Raji (cell line): Measurements from ENCODE around the gene EFCAB6.

Experiments
- POLR2A ChIP-seq: IDR thresholded peaks from 2 replicates; pipeline ENCODE4 v1.6.1; 2011; ENCODE audit warnings: low read depth, low read length, control low read depth; ENCODE audit not compliant: insufficient read depth

Gene EFCAB6

GRCh38 chr22:43851058-43851978 is 39.2 kb upstream of the EFCAB6 start:
- TF ChIP-seq POLR2A = no peak

DNA sequence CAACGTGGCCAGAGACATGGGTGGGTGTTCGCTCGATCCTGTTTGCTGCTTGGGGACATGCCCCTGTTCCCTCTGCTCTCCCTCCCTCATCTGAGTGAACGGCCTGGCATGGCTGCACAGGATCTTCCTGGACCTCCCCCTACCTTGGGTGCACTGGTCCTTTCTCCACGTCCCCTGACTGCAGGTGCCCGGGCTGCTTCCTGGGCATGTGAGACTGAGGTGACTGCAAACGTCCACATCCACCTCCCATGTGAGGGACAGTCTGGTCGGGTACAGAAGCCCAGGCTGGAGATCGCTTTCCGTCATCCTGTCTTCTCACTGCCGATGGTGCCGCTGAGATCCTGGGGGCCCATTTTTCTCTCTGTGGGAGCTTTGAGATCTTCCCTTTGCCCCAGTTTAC is 38.4 kb upstream of the EFCAB6 start:
- no peak for TF ChIP-seq POLR2A

DNA sequence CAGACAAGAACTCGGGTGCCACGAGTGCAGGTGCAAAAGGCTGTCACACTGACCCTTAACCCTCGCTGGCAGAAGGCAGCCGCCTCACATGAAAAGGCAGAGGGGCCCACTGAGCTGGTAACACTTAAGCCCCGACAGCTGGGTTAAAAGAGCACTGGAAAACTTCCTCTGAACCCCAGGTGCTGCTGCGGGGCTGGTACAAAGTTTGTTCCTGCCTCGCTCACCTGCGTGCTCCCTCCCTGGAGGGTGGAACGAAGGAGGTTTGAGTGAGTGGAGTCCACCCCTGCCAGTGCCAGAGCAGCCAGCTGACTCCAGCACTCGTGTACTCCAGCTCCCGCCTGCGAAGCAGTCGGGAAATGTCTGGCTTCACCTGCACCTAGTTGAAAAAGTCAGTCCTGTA is 37.6 kb upstream of the EFCAB6 start:
- no peak for TF ChIP-seq POLR2A

GRCh38 chr22:43848366-43849171 is 36.5 kb upstream of the EFCAB6 start:
- TF ChIP-seq POLR2A = no peak

DNA sequence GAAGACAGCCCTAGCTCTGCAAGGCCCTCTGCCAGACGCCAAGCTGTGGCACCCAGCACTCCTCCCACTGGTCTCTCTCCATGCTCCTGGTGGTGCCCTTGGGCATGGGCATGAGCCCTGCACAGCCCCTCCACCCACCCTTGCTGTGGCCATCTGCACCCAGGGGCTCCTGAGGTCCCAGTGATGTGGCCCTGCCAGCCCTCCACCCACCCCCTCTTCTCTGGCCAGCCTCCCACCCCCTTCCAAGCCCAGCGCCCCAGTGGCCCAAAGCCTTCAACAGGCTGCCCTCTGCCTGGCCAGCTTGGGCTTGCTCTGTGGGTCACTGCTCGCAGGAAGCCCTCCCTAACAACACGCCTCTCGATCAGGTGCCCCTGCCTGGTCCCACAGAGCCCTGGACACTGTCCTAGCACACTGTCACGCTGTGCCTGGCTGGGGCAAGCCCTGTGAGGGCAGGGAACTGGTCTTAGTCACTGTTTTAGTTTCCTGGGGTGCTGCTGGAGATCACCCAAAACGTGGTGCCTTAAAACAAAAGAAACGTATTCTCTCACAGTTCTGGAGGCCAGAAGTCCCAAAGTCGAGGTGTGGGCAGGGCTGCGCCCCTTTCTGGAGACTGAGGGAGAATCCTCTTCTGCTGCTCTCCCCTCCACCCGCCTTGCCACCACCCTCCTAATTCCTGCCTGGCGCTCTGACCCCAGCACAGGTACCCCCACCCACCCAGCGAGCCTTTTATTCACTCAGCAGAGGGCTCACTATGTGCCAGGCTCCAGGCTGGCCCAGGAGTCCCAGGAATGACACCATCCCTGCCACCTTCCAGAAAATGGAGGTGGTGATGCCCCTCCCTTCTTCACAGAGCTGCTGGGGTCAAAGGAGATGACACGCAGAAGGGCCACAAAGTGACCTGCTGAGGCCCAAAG is 35.5 kb upstream of the EFCAB6 start:
- no peak for TF ChIP-seq POLR2A

DNA sequence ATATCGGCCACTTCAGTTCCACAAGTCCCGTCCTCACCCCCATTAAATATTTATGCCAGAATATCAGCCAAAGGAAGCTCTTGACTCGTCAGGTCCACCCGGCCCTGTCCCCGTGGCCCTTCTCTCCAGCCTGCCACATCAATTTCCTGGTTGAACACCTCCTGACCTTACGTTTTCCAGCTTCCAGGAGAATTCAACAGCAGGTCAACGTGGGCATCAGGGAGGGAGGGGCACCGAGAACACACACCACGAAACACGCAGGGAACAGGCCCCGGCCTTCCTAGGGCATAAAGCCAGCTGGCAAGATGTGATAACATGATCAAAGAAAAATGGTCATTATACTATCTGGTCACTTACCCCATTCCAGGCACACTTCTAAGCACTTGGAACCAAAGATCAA is 34.9 kb upstream of the EFCAB6 start:
- no peak for TF ChIP-seq POLR2A

DNA sequence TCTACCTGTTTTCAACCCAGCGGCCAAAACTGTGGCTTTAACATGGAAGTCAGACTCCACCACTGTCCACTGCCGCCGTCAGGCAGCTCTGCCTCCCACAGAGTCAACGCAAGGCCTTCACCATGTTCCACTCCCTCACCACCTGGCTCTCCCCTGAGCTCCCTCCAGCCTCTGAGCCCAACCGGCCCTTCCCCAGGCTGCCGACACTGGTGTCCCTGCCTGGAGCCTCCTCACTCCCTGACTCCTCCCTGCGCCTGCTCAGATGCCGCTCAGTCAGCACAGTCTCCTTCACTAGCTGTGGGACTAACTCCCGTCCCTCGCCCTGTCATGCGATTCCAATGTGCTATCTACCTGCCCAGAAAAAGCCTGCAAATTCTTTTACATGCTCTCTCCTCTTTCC is 33.9 kb upstream of the EFCAB6 start:
- TF ChIP-seq POLR2A = no peak

- TF ChIP-seq POLR2A = no peak
Observed at GRCh38 chr22:43844560-43845545, 32.7 kb upstream of the EFCAB6 start.

- TF ChIP-seq POLR2A = no peak
Observed at GRCh38 chr22:43843783-43844530, 31.9 kb upstream of the EFCAB6 start.

DNA sequence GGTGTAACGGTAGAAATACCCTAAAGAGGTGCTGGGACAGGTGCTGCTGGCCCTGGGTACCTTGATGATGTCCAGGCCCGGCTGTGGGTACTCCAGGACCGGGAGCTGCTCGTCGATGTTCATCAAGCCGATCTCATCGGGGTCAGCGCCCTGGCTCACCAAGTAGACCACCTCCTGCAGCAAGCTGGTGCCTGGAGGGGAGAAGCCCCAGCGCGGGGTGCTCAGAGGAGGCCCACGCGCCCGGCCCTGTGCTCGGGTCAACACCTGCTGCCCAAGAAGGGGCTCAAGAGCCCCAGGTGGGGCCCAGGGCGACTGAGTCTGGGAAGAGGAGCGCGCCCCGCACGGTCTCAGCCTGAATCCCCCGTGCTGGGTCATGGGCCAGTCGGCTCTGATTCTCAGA is 29.6 kb upstream of the EFCAB6 start:
- no peak for TF ChIP-seq POLR2A

GRCh38 chr22:43840851-43841250 is 28.7 kb upstream of the EFCAB6 start:
- TF ChIP-seq POLR2A = no peak

GRCh38 chr22:43840431-43840830 is 28.3 kb upstream of the EFCAB6 start:
- no peak for TF ChIP-seq POLR2A

GRCh38 chr22:43839781-43840180 is 27.7 kb upstream of the EFCAB6 start:
- TF ChIP-seq POLR2A = no peak
